Left ventricle myocardium inferior (tissue), 1 donor: ENCODE data around the gene CLN6. TPM values are rescaled to one million over a fixed set of nuclear protein-coding genes. Genes with fewer than 3 reads are reported as not detected.
"Not testable (repeated sequence)": the region's sequence is repeated elsewhere in the genome, so short reads cannot be mapped to it uniquely, and the experiment has no call there.

Source experiments
- DNase-seq: peaks from one replicate; pipeline ENCODE4 v3.0.0-alpha.2; 2020
- H3K27ac ChIP-seq: fragments of 200-600 bp; replicated peaks from 2 replicates; pipeline ENCODE4 v1.8.0; 2021
- H3K27me3 ChIP-seq: fragments of 200-600 bp; 2 replicates; pipeline ENCODE4 v1.8.0; 2021; ENCODE audit warnings: low read depth
- H3K36me3 ChIP-seq: fragments of 200-600 bp; 2 replicates; pipeline ENCODE4 v1.8.0; 2021
- H3K4me1 ChIP-seq: fragments of 200-600 bp; 2 replicates; pipeline ENCODE4 v1.8.0; 2021
- H3K4me3 ChIP-seq: fragments of 200-600 bp; 2 replicates; pipeline ENCODE4 v1.8.0; 2021; ENCODE audit warnings: mild to moderate bottlenecking, moderate library complexity
- H3K9me3 ChIP-seq: fragments of 200-600 bp; replicated peaks from 2 replicates; pipeline ENCODE4 v1.8.0; 2021
- intact Hi-C: fragments of 100-400 bp; cut with micrococcal nuclease; formaldehyde crosslinking; loops from one replicate; pipeline ENCODE4 v1.11.0; 2022
- total RNA-seq: library from RNA; stranded (reverse); fragmentation: NEBNext Ultra II Directional; extraction: Animal tissue kit (Norgen Biotek cat#: 25700); gene quantifications from one replicate; pipeline ENCODE4 v1.2.1, GENCODE V29; 2021
- TF ChIP-seq, protein P1 (sequence below): fragments of 200-600 bp; IDR thresholded peaks from 2 replicates; pipeline ENCODE4 v1.8.0; 2021; ENCODE audit warnings: antibody characterized with exemption, mild to moderate bottlenecking, borderline replicate concordance
- donor health status: DM: no; HTN: yes; CAD: no; lungs with severe emphysema.

Gene CLN6
- total RNA-seq, 1 donor from 2014 or later: 6.6 TPM

DNA sequence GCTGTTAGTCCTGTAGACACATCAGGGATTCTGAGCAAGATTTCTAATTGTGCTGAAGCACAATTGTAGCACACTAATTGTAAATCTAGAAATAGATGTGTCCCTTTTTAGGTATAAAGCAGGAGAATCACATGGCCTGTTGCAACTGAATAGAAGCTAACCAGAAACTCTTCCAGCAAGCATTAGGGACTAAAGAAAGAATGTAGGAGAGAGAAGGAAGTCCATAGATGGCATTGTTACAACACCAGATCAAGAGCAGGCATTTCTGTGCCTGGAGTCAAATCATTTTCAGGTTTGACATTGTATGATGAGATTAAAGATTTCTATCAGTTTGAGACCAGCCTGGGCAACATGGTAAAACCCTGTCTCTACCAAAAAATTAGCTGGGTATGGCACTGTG lies 51.8 kb downstream of the CLN6 start:
- H3K27me3 ChIP-seq: no peaks in the 10 kb centered on the region
- H3K9me3 ChIP-seq: no peaks in the 10 kb centered on the region
- H3K27ac ChIP-seq: peak overlapping the region; percentile 16
- H3K4me3 ChIP-seq: no peak overlapping the region
- intact Hi-C loops: no loop called here
- peaks cover 14% of the 10 kb centered on the region for H3K4me1 ChIP-seq
- DNase-seq: no peak
- TF ChIP-seq, protein P1, sequence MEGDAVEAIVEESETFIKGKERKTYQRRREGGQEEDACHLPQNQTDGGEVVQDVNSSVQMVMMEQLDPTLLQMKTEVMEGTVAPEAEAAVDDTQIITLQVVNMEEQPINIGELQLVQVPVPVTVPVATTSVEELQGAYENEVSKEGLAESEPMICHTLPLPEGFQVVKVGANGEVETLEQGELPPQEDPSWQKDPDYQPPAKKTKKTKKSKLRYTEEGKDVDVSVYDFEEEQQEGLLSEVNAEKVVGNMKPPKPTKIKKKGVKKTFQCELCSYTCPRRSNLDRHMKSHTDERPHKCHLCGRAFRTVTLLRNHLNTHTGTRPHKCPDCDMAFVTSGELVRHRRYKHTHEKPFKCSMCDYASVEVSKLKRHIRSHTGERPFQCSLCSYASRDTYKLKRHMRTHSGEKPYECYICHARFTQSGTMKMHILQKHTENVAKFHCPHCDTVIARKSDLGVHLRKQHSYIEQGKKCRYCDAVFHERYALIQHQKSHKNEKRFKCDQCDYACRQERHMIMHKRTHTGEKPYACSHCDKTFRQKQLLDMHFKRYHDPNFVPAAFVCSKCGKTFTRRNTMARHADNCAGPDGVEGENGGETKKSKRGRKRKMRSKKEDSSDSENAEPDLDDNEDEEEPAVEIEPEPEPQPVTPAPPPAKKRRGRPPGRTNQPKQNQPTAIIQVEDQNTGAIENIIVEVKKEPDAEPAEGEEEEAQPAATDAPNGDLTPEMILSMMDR: no peak
- H3K36me3 ChIP-seq: peaks cover 74% of the 10 kb centered on the region

DNA sequence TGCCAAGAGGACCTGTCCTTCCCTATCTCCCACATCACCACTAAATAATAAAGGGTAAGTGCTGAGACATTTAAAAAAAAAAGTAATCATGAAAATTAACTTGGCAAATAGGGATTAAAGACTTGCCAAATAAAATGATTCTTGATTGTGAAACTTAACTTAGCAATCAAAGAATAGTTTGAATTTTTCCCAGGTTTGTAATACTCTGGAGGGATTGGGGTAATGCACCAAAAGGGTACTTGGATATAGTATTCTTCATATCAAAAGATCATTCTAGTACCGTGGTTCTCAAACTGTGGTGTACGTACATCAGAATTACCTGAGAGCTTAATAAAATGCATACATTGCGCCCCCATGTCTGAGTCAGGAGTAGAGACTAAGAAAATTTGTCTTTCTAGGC lies 52.9 kb downstream of the CLN6 start:
- Histone ChIP-seq H3K27me3 (no peaks in the 10 kb centered on the region), H3K9me3 (no peaks in the 10 kb centered on the region), H3K36me3 (peaks cover 67% of the 10 kb centered on the region), H3K4me3 (no peak overlapping the region), H3K27ac (no peak overlapping the region), H3K4me1 (peaks cover 14% of the 10 kb centered on the region)
- DNase-seq: no peak
- TF ChIP-seq, protein P1: no peak
- intact Hi-C loops: no loop called here

DNA sequence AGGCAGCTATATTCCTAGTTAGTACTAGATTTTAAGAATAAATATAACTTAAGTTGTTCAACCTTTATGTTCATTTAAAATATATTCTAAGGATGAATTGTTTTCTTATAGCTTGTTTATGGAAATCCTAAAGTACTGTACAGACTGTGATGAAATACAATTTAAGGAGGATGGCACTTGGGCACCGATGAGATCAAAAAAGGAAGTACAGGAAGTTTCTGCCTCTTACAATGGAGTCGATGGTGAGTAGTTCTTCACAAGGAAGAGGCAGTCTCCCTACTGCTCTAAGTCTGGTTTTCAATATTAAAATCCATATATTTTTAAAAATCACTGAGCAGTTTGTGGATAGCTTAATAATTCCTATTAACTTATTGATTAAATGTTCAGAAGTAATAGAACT lies 54.0 kb downstream of the CLN6 start:
- H3K4me3 ChIP-seq: no peak overlapping the region
- peaks cover 65% of the 10 kb centered on the region for H3K36me3 ChIP-seq
- intact Hi-C loops: no loop called here
- no peaks in the 10 kb centered on the region for H3K9me3 ChIP-seq
- no peak overlapping the region for H3K27ac ChIP-seq
- DNase-seq: no peak
- peaks cover 14% of the 10 kb centered on the region for H3K4me1 ChIP-seq
- H3K27me3 ChIP-seq: no peaks in the 10 kb centered on the region
- TF ChIP-seq, protein P1: no peak

DNA sequence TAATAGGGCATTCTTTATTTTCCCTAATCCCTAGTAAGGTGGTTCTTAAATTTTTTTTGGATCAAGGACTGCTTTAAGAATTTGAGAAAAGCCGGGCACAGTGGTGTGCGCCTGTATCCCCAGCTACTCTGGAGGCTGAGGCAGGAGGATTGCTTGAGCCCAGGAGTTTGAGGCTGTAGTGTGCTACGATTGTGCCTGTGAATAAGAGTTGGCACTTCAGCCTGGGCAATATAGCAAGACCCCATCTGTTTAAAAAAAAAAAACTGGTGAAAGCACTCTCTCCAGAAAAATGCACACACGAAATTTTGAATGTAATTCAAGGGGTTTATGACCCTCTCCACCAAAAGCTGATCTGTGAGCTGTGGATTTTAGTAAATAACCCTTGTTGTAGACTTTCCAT lies 56.4 kb downstream of the CLN6 start:
- peaks cover 58% of the 10 kb centered on the region for H3K36me3 ChIP-seq
- no peak overlapping the region for H3K4me3 ChIP-seq
- peaks cover 29% of the 10 kb centered on the region for H3K4me1 ChIP-seq
- DNase-seq: no peak
- no peaks in the 10 kb centered on the region for H3K9me3 ChIP-seq
- H3K27ac ChIP-seq: no peak overlapping the region
- TF ChIP-seq, protein P1: no peak
- no peaks in the 10 kb centered on the region for H3K27me3 ChIP-seq
- intact Hi-C loops: no loop called here

DNA sequence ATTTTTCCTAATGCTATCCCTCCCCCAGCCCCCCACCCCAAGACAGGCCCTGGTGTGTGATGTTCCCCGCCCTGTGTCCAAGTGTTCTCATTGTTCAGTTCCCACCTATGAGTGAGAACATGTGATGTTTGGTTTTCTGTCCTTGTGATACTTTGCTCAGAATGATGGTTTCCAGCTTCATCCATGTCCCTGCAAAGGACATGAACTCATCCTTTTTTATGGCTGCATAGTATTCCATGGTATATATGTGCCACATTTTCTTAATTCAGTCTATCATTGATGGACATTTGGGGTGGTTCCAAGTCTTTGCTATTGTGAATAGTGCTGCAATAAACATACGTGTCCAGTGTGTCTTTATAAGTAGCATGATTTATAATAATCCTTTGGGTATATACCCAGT lies 57.5 kb downstream of the CLN6 start:
- DNase-seq, H3K9me3 ChIP-seq, H3K4me3 ChIP-seq, H3K27me3 ChIP-seq, H3K27ac ChIP-seq, intact Hi-C loops: not testable (repeated sequence)
- H3K36me3 ChIP-seq: peaks cover 50% of the 10 kb centered on the region
- peaks cover 20% of the 10 kb centered on the region for H3K4me1 ChIP-seq

DNA sequence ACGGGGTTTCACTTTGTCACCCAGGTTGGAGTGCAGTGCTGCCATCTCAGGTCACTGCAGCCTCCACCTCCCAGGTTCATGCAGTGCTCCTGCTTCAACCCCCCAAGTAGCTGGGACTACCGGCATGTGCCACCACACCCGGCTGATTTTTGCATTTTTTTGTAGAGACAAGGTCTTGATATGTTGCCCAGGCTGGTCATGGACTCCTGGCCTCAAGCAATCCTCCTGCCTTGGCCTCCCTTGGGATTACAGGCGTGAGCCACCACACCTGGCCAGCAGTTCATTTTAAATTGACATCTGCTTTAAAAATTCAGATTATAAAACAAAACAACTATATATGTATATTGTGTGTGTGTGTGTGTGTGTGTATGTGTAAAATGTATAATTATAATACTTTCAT lies 62.7 kb downstream of the CLN6 start:
- Histone ChIP-seq H3K4me1 (peaks cover 16% of the 10 kb centered on the region), H3K4me3 (no peak overlapping the region), H3K27ac (no peak overlapping the region), H3K9me3 (no peaks in the 10 kb centered on the region), H3K27me3 (no peaks in the 10 kb centered on the region), H3K36me3 (peaks cover 45% of the 10 kb centered on the region)
- no peak for DNase-seq
- intact Hi-C loops: no loop called here
- TF ChIP-seq, protein P1: no peak
